HCT116 (cell line): Measurements from ENCODE around the gene FER. TPM values are rescaled to one million over a fixed set of nuclear protein-coding genes. Genes with fewer than 3 reads are reported as not detected.

Experiments
- ATAC-seq: fragments of 200-7000 bp; cut with Tn5 transposase; 2 replicates; pipeline ENCODE4 v1.9.1; 2020; ENCODE audit warnings: mild to moderate bottlenecking, moderate library complexity
- BruUV-seq: library from RNA; stranded (reverse); fragments of 400-500 nt; replicated peaks from 2 replicates; lab custom pipeline; 2021; lab: Mats Ljungman, UMichigan
- CTCF ChIA-PET: fragments of 300-600 bp; sonication (Branson Sonifier 250); formaldehyde crosslinking; loops from one replicate; lab custom pipeline; 2021; ENCODE audit warnings: antibody characterized with exemption; lab: Charles Lee
- POLR2A ChIA-PET: fragments of 300-600, 350-600 bp; sonication (Branson Sonifier 250); formaldehyde crosslinking; loops from one replicate; lab custom pipeline; 2021; ENCODE audit warnings: antibody characterized with exemption; lab: Charles Lee
- RAD21 ChIA-PET, 2 experiments: fragments of 300-600 bp; sonication (Branson Sonifier 250); formaldehyde crosslinking; loops; one replicate each; lab custom pipeline; 2023; ENCODE audit warnings: low total read pairs in 2 of 2; ENCODE audit not compliant: uncharacterized antibody in 2 of 2, unreplicated experiment in 2 of 2, low non-redundant PET in 1 of 2; lab: Charles Lee
- DNase-seq: peaks from one replicate; pipeline ENCODE4 v3.0.0-alpha.2; 2010; ENCODE audit warnings: low read depth, low spot score
- H2AFZ ChIP-seq: fragments of 200-600 bp; shearing (Covaris generic), sonication (generic); 2 replicates; pipeline ENCODE4 v1.6.1; 2017; ENCODE audit warnings: low read depth, mixed run types, mixed read lengths, antibody characterized with exemption, low read length; ENCODE audit not compliant: poor library complexity, severe bottlenecking
- H3K27ac ChIP-seq: 2 replicates; pipeline ENCODE4 v1.5.1; 2012; ENCODE audit warnings: low read depth, low read length
- H3K27me3 ChIP-seq: fragments of 200-600 bp; sonication (generic); 2 replicates; pipeline ENCODE4 v1.6.1; 2016; ENCODE audit warnings: mixed run types, low read length, mixed read lengths; ENCODE audit not compliant: insufficient read depth
- H3K36me3 ChIP-seq, 2 experiments: fragments of 200-500 bp in 1 of 2; fragments of 200-600 bp in 1 of 2; sonication (Bioruptor generic) in 1 of 2; sonication (generic) in 1 of 2; 2 replicates each; pipeline versions ENCODE4 v1.5.1 to v1.6.1; 2014 to 2016; ENCODE audit warnings: low read length in 2 of 2, inconsistent platforms in 1 of 2, mixed read lengths in 1 of 2, mixed run types in 1 of 2; ENCODE audit not compliant: insufficient read depth in 2 of 2, control insufficient read depth in 1 of 2
- H3K4me1 ChIP-seq, 2 experiments: fragments of 200-600 bp in 1 of 2; sonication (generic) in 1 of 2; 2 replicates each; pipeline versions ENCODE4 v1.5.1 to v1.6.1; 2012 to 2017; ENCODE audit warnings: low read length in 2 of 2, inconsistent platforms in 1 of 2, mild to moderate bottlenecking in 1 of 2, mixed read lengths in 1 of 2, mixed run types in 1 of 2, moderate library complexity in 1 of 2; ENCODE audit not compliant: insufficient read depth in 2 of 2, control insufficient read depth in 1 of 2
- H3K4me2 ChIP-seq: fragments of 200-600 bp; sonication (generic); 2 replicates; pipeline ENCODE4 v1.6.1; 2017; ENCODE audit warnings: mixed run types, low read length, mixed read lengths
- H3K4me3 ChIP-seq, 2 experiments: fragments of 200-600 bp in 1 of 2; sonication (generic) in 1 of 2; replicated peaks in 1 of 2; 2 replicates each; pipeline ENCODE4 v1.5.1; 2011 to 2016; ENCODE audit warnings: low read length in 2 of 2, control low read depth in 1 of 2, low read depth in 1 of 2, mild to moderate bottlenecking in 1 of 2, mixed read lengths in 1 of 2, mixed run types in 1 of 2
- H3K79me2 ChIP-seq: fragments of 200-600 bp; sonication (generic); 2 replicates; pipeline ENCODE4 v1.6.1; 2017; ENCODE audit warnings: mild to moderate bottlenecking, mixed run types, low read length, moderate library complexity, mixed read lengths; ENCODE audit not compliant: insufficient read depth
- H3K9ac ChIP-seq: fragments of 200-600 bp; sonication (generic); 2 replicates; pipeline ENCODE4 v1.6.1; 2016; ENCODE audit warnings: low read length, mixed read lengths
- H3K9me2 ChIP-seq: fragments of 200-600 bp; sonication (generic), shearing (Covaris generic); 2 replicates; pipeline ENCODE4 v1.6.1; 2017; ENCODE audit warnings: mixed run types, mild to moderate bottlenecking, moderate library complexity; ENCODE audit not compliant: insufficient read depth
- H3K9me3 ChIP-seq, 2 experiments: fragments of 200-500 bp in 1 of 2; fragments of 200-600 bp in 1 of 2; sonication (Bioruptor generic) in 1 of 2; sonication (generic) in 1 of 2; 2 replicates each; pipeline ENCODE4 v1.6.1; 2014 to 2017; ENCODE audit warnings: low read length in 2 of 2, mixed read lengths in 2 of 2, inconsistent platforms in 1 of 2, low read depth in 1 of 2, mild to moderate bottlenecking in 1 of 2, mixed run types in 1 of 2, moderate library complexity in 1 of 2; ENCODE audit not compliant: control insufficient read depth in 1 of 2, insufficient read depth in 1 of 2
- H4K20me1 ChIP-seq: fragments of 200-600 bp; sonication (generic), shearing (Covaris generic); 2 replicates; pipeline ENCODE4 v1.6.1; 2017; ENCODE audit warnings: mixed run types, mild to moderate bottlenecking, moderate library complexity; ENCODE audit not compliant: insufficient read depth
- ATF3 ChIP-seq: IDR thresholded peaks from 2 replicates; pipeline ENCODE4 v1.6.1; 2012
- CBX3 ChIP-seq: IDR thresholded peaks from 2 replicates; pipeline ENCODE4 v1.6.1; 2012; ENCODE audit warnings: low read depth
- CTCF ChIP-seq, 3 experiments: fragments of 200-600 bp in 1 of 3; sonication (generic) in 1 of 3; IDR thresholded peaks in 2 of 3; conservative IDR thresholded peaks in 1 of 3; 2 replicates each; pipeline ENCODE4 v1.5.1; 2012 to 2017; ENCODE audit warnings: low read depth in 2 of 3, low read length in 2 of 3, antibody characterized with exemption in 1 of 3, borderline replicate concordance in 1 of 3, control low read depth in 1 of 3, mild to moderate bottlenecking in 1 of 3, mixed read lengths in 1 of 3, mixed run types in 1 of 3, moderate library complexity in 1 of 3; ENCODE audit not compliant: insufficient read depth in 1 of 3
- EGR1 ChIP-seq: IDR thresholded peaks from 2 replicates; pipeline ENCODE4 v1.6.1; 2012; ENCODE audit warnings: low read depth
- ELF1 ChIP-seq: IDR thresholded peaks from 2 replicates; pipeline ENCODE4 v1.6.1; 2012; ENCODE audit warnings: low read depth, borderline replicate concordance
- EZH2phosphoT487 ChIP-seq: fragments of 200-600 bp; IDR thresholded peaks from 2 replicates; pipeline ENCODE4 v1.6.1; 2018; ENCODE audit warnings: antibody characterized with exemption, borderline replicate concordance
- JUND ChIP-seq: IDR thresholded peaks from 2 replicates; pipeline ENCODE4 v1.6.1; 2012
- POLR2A ChIP-seq: IDR thresholded peaks from 2 replicates; pipeline ENCODE4 v1.7.0; 2011; ENCODE audit warnings: borderline replicate concordance; ENCODE audit not compliant: insufficient read depth, insufficient read length; ENCODE audit errors: extremely low read depth
- POLR2AphosphoS5 ChIP-seq: IDR thresholded peaks from 2 replicates; pipeline ENCODE4 v1.6.1; 2011; ENCODE audit warnings: mild to moderate bottlenecking, low read depth, low read length, moderate library complexity
- RAD21 ChIP-seq: IDR thresholded peaks from 2 replicates; pipeline ENCODE4 v1.6.1; 2012; ENCODE audit warnings: low read depth, mild to moderate bottlenecking
- SIN3A ChIP-seq: IDR thresholded peaks from 2 replicates; pipeline ENCODE4 v1.6.1; 2012; ENCODE audit warnings: low read depth
- SP1 ChIP-seq: IDR thresholded peaks from 2 replicates; pipeline ENCODE4 v1.6.1; 2012; ENCODE audit warnings: low read depth
- SRF ChIP-seq: IDR thresholded peaks from 2 replicates; pipeline ENCODE4 v1.6.1; 2012; ENCODE audit warnings: low read depth
- TCF7L2 ChIP-seq: IDR thresholded peaks from 2 replicates; pipeline ENCODE4 v1.7.0; 2011; ENCODE audit warnings: borderline replicate concordance, inconsistent platforms; ENCODE audit not compliant: insufficient read depth, insufficient read length; ENCODE audit errors: extremely low read depth
- YY1 ChIP-seq: IDR thresholded peaks from 2 replicates; pipeline ENCODE4 v1.6.1; 2011; ENCODE audit warnings: low read length, low read depth, moderate library complexity, mild to moderate bottlenecking; ENCODE audit not compliant: insufficient replicate concordance; ENCODE audit errors: extremely low read depth
- ZFX ChIP-seq: fragments of 450-650 bp; IDR thresholded peaks from 2 replicates; pipeline ENCODE4 v1.6.1; 2017
- ZNF274 ChIP-seq: fragments of 200-500 bp; sonication (Bioruptor generic); IDR thresholded peaks from 2 replicates; pipeline ENCODE4 v1.6.1; 2014; ENCODE audit warnings: mild to moderate bottlenecking, low read depth, low read length, inconsistent platforms
- intact Hi-C: fragments of 100-400 bp; cut with micrococcal nuclease; formaldehyde crosslinking; loops from 2 replicates; pipeline ENCODE4 v1.10.0; 2022
- total RNA-seq: library from RNA; stranded (reverse); gene quantifications from one replicate; pipeline ENCODE4 v1.2.1, GENCODE V29; 2021; ENCODE audit not compliant: unreplicated experiment
- TF ChIP-seq, protein P1 (sequence below): IDR thresholded peaks from 2 replicates; pipeline ENCODE4 v1.6.1; 2012
- TF ChIP-seq, protein P2 (sequence below): IDR thresholded peaks from 2 replicates; pipeline ENCODE4 v1.6.1; 2011; ENCODE audit warnings: mild to moderate bottlenecking, low read length, moderate library complexity; ENCODE audit not compliant: insufficient replicate concordance; ENCODE audit errors: extremely low read depth
- TF ChIP-seq, protein P3 (sequence below): IDR thresholded peaks from 2 replicates; pipeline ENCODE4 v1.6.1; 2012; ENCODE audit warnings: low read depth

The FER gene
- total RNA-seq, 1 experiment from 2014 or later: 32.0 TPM

- DNase-seq (no peak), ATAC-seq (no peak)
- Histone ChIP-seq H3K4me3 (no peak overlapping the region), H3K9me3 (no peaks in the 10 kb centered on the region), H3K9me2 (no peaks in the 10 kb centered on the region), H3K36me3 (no peaks in the 10 kb centered on the region), H2AFZ (no peak overlapping the region), H3K27ac (no peak overlapping the region), H3K4me1 (peaks cover 0 to 8% of the 10 kb centered on the region in 2 experiments; a peak in 3 of 4 replicates), H3K4me2 (no peak overlapping the region), H3K9ac (no peak overlapping the region), H3K27me3 (no peaks in the 10 kb centered on the region), H4K20me1 (no peaks in the 10 kb centered on the region), H3K79me2 (no peaks in the 10 kb centered on the region)
- BruUV-seq: no TSS peak
- ChIA-PET POLR2A (no interaction called here), RAD21 (no interaction called here), CTCF (no interaction called here)
- intact Hi-C loops: no loop called here
- no peak for TF ChIP-seq JUND
- TF ChIP-seq EGR1: no peak
- TF ChIP-seq ELF1: no peak
- no peak for TF ChIP-seq YY1
- no peak for TF ChIP-seq TCF7L2
- TF ChIP-seq POLR2AphosphoS5: no peak
- TF ChIP-seq ZNF274: no peak
- TF ChIP-seq ATF3: no peak
- no peak for TF ChIP-seq EZH2phosphoT487
- TF ChIP-seq CBX3: no peak
- TF ChIP-seq, protein P1, sequence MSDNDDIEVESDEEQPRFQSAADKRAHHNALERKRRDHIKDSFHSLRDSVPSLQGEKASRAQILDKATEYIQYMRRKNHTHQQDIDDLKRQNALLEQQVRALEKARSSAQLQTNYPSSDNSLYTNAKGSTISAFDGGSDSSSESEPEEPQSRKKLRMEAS: no peak
- TF ChIP-seq, protein P2, sequence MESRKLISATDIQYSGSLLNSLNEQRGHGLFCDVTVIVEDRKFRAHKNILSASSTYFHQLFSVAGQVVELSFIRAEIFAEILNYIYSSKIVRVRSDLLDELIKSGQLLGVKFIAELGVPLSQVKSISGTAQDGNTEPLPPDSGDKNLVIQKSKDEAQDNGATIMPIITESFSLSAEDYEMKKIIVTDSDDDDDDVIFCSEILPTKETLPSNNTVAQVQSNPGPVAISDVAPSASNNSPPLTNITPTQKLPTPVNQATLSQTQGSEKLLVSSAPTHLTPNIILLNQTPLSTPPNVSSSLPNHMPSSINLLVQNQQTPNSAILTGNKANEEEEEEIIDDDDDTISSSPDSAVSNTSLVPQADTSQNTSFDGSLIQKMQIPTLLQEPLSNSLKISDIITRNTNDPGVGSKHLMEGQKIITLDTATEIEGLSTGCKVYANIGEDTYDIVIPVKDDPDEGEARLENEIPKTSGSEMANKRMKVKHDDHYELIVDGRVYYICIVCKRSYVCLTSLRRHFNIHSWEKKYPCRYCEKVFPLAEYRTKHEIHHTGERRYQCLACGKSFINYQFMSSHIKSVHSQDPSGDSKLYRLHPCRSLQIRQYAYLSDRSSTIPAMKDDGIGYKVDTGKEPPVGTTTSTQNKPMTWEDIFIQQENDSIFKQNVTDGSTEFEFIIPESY: no peak
- no peak for TF ChIP-seq CTCF (IDR thresholded peaks at IDR 0.05 in 2 of 3, conservative IDR thresholded peaks at IDR 0.05 in 1 of 3; ENCODE audit: borderline replicate concordance in 1 of 3, insufficient read depth in 1 of 3, low read depth in 2 of 3, low read length in 2 of 3)
- TF ChIP-seq, protein P3, sequence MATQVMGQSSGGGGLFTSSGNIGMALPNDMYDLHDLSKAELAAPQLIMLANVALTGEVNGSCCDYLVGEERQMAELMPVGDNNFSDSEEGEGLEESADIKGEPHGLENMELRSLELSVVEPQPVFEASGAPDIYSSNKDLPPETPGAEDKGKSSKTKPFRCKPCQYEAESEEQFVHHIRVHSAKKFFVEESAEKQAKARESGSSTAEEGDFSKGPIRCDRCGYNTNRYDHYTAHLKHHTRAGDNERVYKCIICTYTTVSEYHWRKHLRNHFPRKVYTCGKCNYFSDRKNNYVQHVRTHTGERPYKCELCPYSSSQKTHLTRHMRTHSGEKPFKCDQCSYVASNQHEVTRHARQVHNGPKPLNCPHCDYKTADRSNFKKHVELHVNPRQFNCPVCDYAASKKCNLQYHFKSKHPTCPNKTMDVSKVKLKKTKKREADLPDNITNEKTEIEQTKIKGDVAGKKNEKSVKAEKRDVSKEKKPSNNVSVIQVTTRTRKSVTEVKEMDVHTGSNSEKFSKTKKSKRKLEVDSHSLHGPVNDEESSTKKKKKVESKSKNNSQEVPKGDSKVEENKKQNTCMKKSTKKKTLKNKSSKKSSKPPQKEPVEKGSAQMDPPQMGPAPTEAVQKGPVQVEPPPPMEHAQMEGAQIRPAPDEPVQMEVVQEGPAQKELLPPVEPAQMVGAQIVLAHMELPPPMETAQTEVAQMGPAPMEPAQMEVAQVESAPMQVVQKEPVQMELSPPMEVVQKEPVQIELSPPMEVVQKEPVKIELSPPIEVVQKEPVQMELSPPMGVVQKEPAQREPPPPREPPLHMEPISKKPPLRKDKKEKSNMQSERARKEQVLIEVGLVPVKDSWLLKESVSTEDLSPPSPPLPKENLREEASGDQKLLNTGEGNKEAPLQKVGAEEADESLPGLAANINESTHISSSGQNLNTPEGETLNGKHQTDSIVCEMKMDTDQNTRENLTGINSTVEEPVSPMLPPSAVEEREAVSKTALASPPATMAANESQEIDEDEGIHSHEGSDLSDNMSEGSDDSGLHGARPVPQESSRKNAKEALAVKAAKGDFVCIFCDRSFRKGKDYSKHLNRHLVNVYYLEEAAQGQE: no peak
- TF ChIP-seq SRF: no peak
- no peak for TF ChIP-seq POLR2A
- TF ChIP-seq SP1: no peak
- TF ChIP-seq ZFX: no peak
- TF ChIP-seq SIN3A: no peak
- TF ChIP-seq RAD21: no peak
Observed at GRCh38 chr5:109199799-109200620, 452.3 kb downstream of the FER start.
